HEK293 (cell line): Measurements from ENCODE around the gene RPS17.

ENCODE experiments used
- ATF2 ChIP-seq: fragments of 450-650 bp; formaldehyde crosslinking; IDR thresholded peaks from 2 replicates; pipeline ENCODE4 v1.5.1; 2016; ENCODE audit warnings: missing biosample characterization, missing genetic modification characterization, low read depth
- CTCF ChIP-seq: fragments of 450-650 bp; formaldehyde crosslinking; IDR thresholded peaks from 2 replicates; pipeline ENCODE4 v1.5.1; 2016; ENCODE audit warnings: missing biosample characterization, missing genetic modification characterization
- GLIS1 ChIP-seq: fragments of 450-650 bp; formaldehyde crosslinking; IDR thresholded peaks from 2 replicates; pipeline ENCODE4 v1.5.1; 2016; ENCODE audit warnings: missing biosample characterization, missing genetic modification characterization
- REST ChIP-seq: fragments of 450-650 bp; formaldehyde crosslinking; IDR thresholded peaks from 2 replicates; pipeline ENCODE4 v1.5.1; 2016; ENCODE audit warnings: missing biosample characterization, missing genetic modification characterization
- ZBTB49 ChIP-seq: fragments of 450-650 bp; formaldehyde crosslinking; IDR thresholded peaks from 2 replicates; pipeline ENCODE4 v1.5.1; 2016; ENCODE audit warnings: missing biosample characterization, missing genetic modification characterization, low read depth
- ZNF19 ChIP-seq: fragments of 450-650 bp; formaldehyde crosslinking; IDR thresholded peaks from 2 replicates; pipeline ENCODE4; 2016; ENCODE audit warnings: missing biosample characterization, missing genetic modification characterization, low read depth
- ZNF211 ChIP-seq: fragments of 450-650 bp; formaldehyde crosslinking; IDR thresholded peaks from 2 replicates; pipeline ENCODE4 v1.5.1; 2016; ENCODE audit warnings: low read depth, missing biosample characterization, missing genetic modification characterization
- ZNF274 ChIP-seq, 2 experiments: fragments of 200-500 bp in 1 of 2; fragments of 450-650 bp in 1 of 2; sonication (Bioruptor generic) in 1 of 2; formaldehyde crosslinking in 1 of 2; IDR thresholded peaks; 2 replicates each; pipeline versions ENCODE4 v1.5.1 to v1.6.1; 2014 to 2016; ENCODE audit warnings: borderline replicate concordance in 1 of 2, inconsistent platforms in 1 of 2, low read length in 1 of 2, missing biosample characterization in 1 of 2, missing genetic modification characterization in 1 of 2
- ZNF768 ChIP-seq: fragments of 450-650 bp; formaldehyde crosslinking; IDR thresholded peaks from 2 replicates; pipeline ENCODE4 v1.5.1; 2018; ENCODE audit warnings: missing biosample characterization, mild to moderate bottlenecking, missing genetic modification characterization
- ZSCAN5A ChIP-seq: fragments of 450-650 bp; formaldehyde crosslinking; IDR thresholded peaks from 2 replicates; pipeline ENCODE4 v1.5.1; 2016; ENCODE audit warnings: missing biosample characterization, missing genetic modification characterization

- no peak for TF ChIP-seq CTCF (tag by site-specific recombination)
- no peak for TF ChIP-seq ZNF19
- TF ChIP-seq REST (tag by site-specific recombination) = no peak
- TF ChIP-seq ZNF274 (IDR thresholded peaks at IDR 0.05; ENCODE audit: low read length) = no peak
- no peak for TF ChIP-seq ZNF274 (tag by site-specific recombination; IDR thresholded peaks at IDR 0.05; ENCODE audit: borderline replicate concordance)
- TF ChIP-seq ZNF768 (tag by site-specific recombination) = no peak
- no peak for TF ChIP-seq GLIS1
- no peak for TF ChIP-seq ZNF211
- TF ChIP-seq ATF2 (tag by site-specific recombination) = no peak
- no peak for TF ChIP-seq ZBTB49 (tag by site-specific recombination)
- no peak for TF ChIP-seq ZSCAN5A
These were observed 8.4 kb upstream of the RPS17 start for GRCh38 chr15:82548700-82549099.
